H1 (cell line): ENCODE results near the gene SPG7. TPM values are rescaled to one million over a fixed set of nuclear protein-coding genes. Genes with fewer than 3 reads are reported as not detected.

Source experiments
- CTCF ChIA-PET: fragments of 300-600 bp; sonication (Branson Sonifier 250); formaldehyde crosslinking; loops from one replicate; lab custom pipeline; 2021; ENCODE audit not compliant: partially characterized antibody; lab: Charles Lee
- POLR2A ChIA-PET: fragments of 300-600 bp; sonication (Branson Sonifier 250); formaldehyde crosslinking; loops from one replicate; lab custom pipeline; 2021; ENCODE audit warnings: inconsistent platforms; ENCODE audit not compliant: partially characterized antibody; lab: Charles Lee
- DNase-seq, 2 experiments: peaks; one replicate each; pipeline versions ENCODE4 v3.0.0 to v3.0.0-alpha.2; 2010 to 2022; ENCODE audit warnings: low spot score in 2 of 2, low read depth in 1 of 2, mixed read lengths in 1 of 2
- FAIRE-seq: peaks from 2 replicates; lab custom pipeline; 2011; peaks lifted over from hg19 to GRCh38; lab: Jason Lieb, UNC
- H2AFZ ChIP-seq: 2 replicates; pipeline ENCODE4 v1.8.1; 2012; ENCODE audit warnings: low read length, inconsistent platforms
- H2AK5ac ChIP-seq: 2 replicates; pipeline ENCODE4 v1.6.1; 2013; ENCODE audit warnings: low read depth, low read length
- H2BK120ac ChIP-seq: replicated peaks from 2 replicates; pipeline ENCODE3; 2013; ENCODE audit warnings: low read depth, low read length, inconsistent platforms
- H2BK12ac ChIP-seq: 2 replicates; pipeline ENCODE4 v1.6.1; 2013; ENCODE audit warnings: low read depth, low read length
- H2BK15ac ChIP-seq: 2 replicates; pipeline ENCODE4 v1.6.1; 2013; ENCODE audit warnings: low read length
- H2BK20ac ChIP-seq: 2 replicates; pipeline ENCODE4 v1.6.1; 2013; ENCODE audit warnings: low read length
- H2BK5ac ChIP-seq: 2 replicates; pipeline ENCODE4 v1.6.1; 2013; ENCODE audit warnings: low read depth, low read length
- H3K14ac ChIP-seq: 2 replicates; pipeline ENCODE4 v1.6.1; 2013; ENCODE audit warnings: inconsistent platforms; ENCODE audit not compliant: insufficient read length
- H3K18ac ChIP-seq: 2 replicates; pipeline ENCODE4 v1.6.1; 2013; ENCODE audit warnings: low read length; ENCODE audit errors: extremely low read depth
- H3K23ac ChIP-seq: 2 replicates; pipeline ENCODE4 v1.6.1; 2013; ENCODE audit warnings: inconsistent platforms; ENCODE audit not compliant: insufficient read length
- H3K23me2 ChIP-seq: 2 replicates; pipeline ENCODE4 v1.6.1; 2013; ENCODE audit warnings: low read depth, low read length
- H3K27ac ChIP-seq: 2 replicates; pipeline ENCODE4 v1.6.1; 2011; ENCODE audit warnings: low read depth, low read length, inconsistent platforms
- H3K27me3 ChIP-seq, 4 experiments: replicated peaks in 1 of 4; 1 replicate in 1 of 4; 2 replicates in 3 of 4; pipeline versions ENCODE4 v1.6.1 to v1.8.1; 2011 to 2013; ENCODE audit warnings: low read length in 3 of 4, mild to moderate bottlenecking in 3 of 4, inconsistent platforms in 2 of 4, mixed read lengths in 2 of 4, moderate library complexity in 1 of 4; ENCODE audit not compliant: control insufficient read depth in 3 of 4, insufficient read depth in 3 of 4; ENCODE audit errors: extremely low read depth in 1 of 4
- H3K36me3 ChIP-seq, 4 experiments: 2 replicates each; pipeline versions ENCODE4 v1.6.1 to v1.8.1; 2011 to 2013; ENCODE audit warnings: mild to moderate bottlenecking in 4 of 4, low read length in 3 of 4, moderate library complexity in 2 of 4, control low read depth in 1 of 4, inconsistent platforms in 1 of 4; ENCODE audit not compliant: insufficient read depth in 4 of 4, control insufficient read depth in 2 of 4
- H3K4ac ChIP-seq: replicated peaks from 2 replicates; pipeline ENCODE3; 2013; ENCODE audit warnings: low read length, low read depth, mixed read lengths, inconsistent platforms; ENCODE audit not compliant: insufficient read length
- H3K4me1 ChIP-seq, 4 experiments: replicated peaks in 1 of 4; 1 replicate in 1 of 4; 2 replicates in 3 of 4; pipeline versions ENCODE4 v1.6.1 to v1.8.1; 2011 to 2013; ENCODE audit warnings: low read length in 3 of 4, inconsistent platforms in 2 of 4, mixed read lengths in 1 of 4; ENCODE audit not compliant: insufficient read depth in 4 of 4, control insufficient read depth in 3 of 4
- H3K4me2 ChIP-seq, 2 experiments: 2 replicates each; pipeline versions ENCODE4 v1.6.1 to v1.8.1; 2011 to 2013; ENCODE audit warnings: low read depth in 2 of 2, low read length in 2 of 2, control low read depth in 1 of 2, inconsistent platforms in 1 of 2, mild to moderate bottlenecking in 1 of 2; ENCODE audit not compliant: insufficient read depth in 1 of 2
- H3K4me3 ChIP-seq, 4 experiments: fragments of 200-600, 300-600 bp in 1 of 4; sonication (generic), shearing (Covaris generic), sonication (Bioruptor Twin) in 1 of 4; 2 replicates each; pipeline versions ENCODE4 v1.5.1 to v1.8.1; 2011 to 2016; ENCODE audit warnings: low read length in 4 of 4, low read depth in 3 of 4, control low read depth in 2 of 4, inconsistent platforms in 2 of 4, mild to moderate bottlenecking in 2 of 4, mixed read lengths in 1 of 4, moderate library complexity in 1 of 4; ENCODE audit not compliant: insufficient read depth in 2 of 4; ENCODE audit errors: extremely low read depth in 1 of 4
- H3K56ac ChIP-seq: replicated peaks from 2 replicates; pipeline ENCODE3; 2013; ENCODE audit warnings: low read depth, mild to moderate bottlenecking, mixed read lengths, low read length, inconsistent platforms; ENCODE audit not compliant: insufficient read length
- H3K79me1 ChIP-seq: 2 replicates; pipeline ENCODE4 v1.6.1; 2013; ENCODE audit warnings: low read depth, low read length, control low read depth
- H3K79me2 ChIP-seq, 2 experiments: 2 replicates each; pipeline versions ENCODE4 v1.6.1 to v1.8.1; 2012 to 2013; ENCODE audit warnings: low read length in 2 of 2, mild to moderate bottlenecking in 2 of 2, inconsistent platforms in 1 of 2; ENCODE audit not compliant: insufficient read depth in 2 of 2, control insufficient read depth in 1 of 2
- H3K9ac ChIP-seq, 4 experiments: replicated peaks in 1 of 4; 1 replicate in 1 of 4; 2 replicates in 3 of 4; pipeline versions ENCODE4 v1.6.1 to v1.8.1; 2011 to 2013; ENCODE audit warnings: low read depth in 3 of 4, low read length in 3 of 4, control low read depth in 2 of 4, mild to moderate bottlenecking in 2 of 4, moderate library complexity in 2 of 4, inconsistent platforms in 1 of 4; ENCODE audit errors: extremely low read depth in 1 of 4
- H3K9me3 ChIP-seq, 2 experiments: 2 replicates each; pipeline versions ENCODE4 v1.6.1 to v1.8.1; 2012 to 2013; ENCODE audit warnings: mild to moderate bottlenecking in 2 of 2, moderate library complexity in 2 of 2, control low read depth in 1 of 2, inconsistent platforms in 1 of 2, low read depth in 1 of 2, low read length in 1 of 2, mixed read lengths in 1 of 2; ENCODE audit not compliant: insufficient read depth in 2 of 2
- H4K20me1 ChIP-seq, 2 experiments: replicated peaks in 1 of 2; 2 replicates each; pipeline versions ENCODE3 to v1.8.1; 2011 to 2013; ENCODE audit warnings: inconsistent platforms in 2 of 2, low read length in 2 of 2, mild to moderate bottlenecking in 1 of 2; ENCODE audit not compliant: insufficient read depth in 2 of 2, control insufficient read depth in 1 of 2
- H4K5ac ChIP-seq: 2 replicates; pipeline ENCODE4 v1.6.1; 2013; ENCODE audit warnings: low read length, low read depth, mixed read lengths, inconsistent platforms; ENCODE audit not compliant: insufficient read length
- H4K8ac ChIP-seq: 2 replicates; pipeline ENCODE4 v1.8.0; 2013; ENCODE audit warnings: mild to moderate bottlenecking, moderate library complexity, low read length, inconsistent platforms; ENCODE audit not compliant: insufficient read depth; ENCODE audit errors: extremely low read depth
- H4K91ac ChIP-seq: replicated peaks from 2 replicates; pipeline ENCODE3; 2013; ENCODE audit warnings: low read length, mixed read lengths, inconsistent platforms; ENCODE audit not compliant: insufficient read length
- CTBP2 ChIP-seq: IDR thresholded peaks from 2 replicates; pipeline ENCODE4 v1.7.0; 2011; ENCODE audit warnings: borderline replicate concordance, mild to moderate bottlenecking, moderate library complexity, mixed read lengths, low read length; ENCODE audit not compliant: insufficient read depth, insufficient read length
- KDM5A ChIP-seq: fragments of 200-600 bp; IDR thresholded peaks from 2 replicates; pipeline ENCODE4 v1.7.1; 2012; ENCODE audit warnings: mild to moderate bottlenecking, low read length, inconsistent platforms, mixed read lengths
- WGBS, 2 experiments: shearing (Covaris generic) in 1 of 2; methylation state at CpG; one replicate each; pipeline versions ENCODE4 v1.1.6 to v1.1.7; 2013 to 2015; ENCODE audit warnings: low lambda C conversion rate in 2 of 2, mixed read lengths in 2 of 2, inconsistent platforms in 1 of 2, low coverage in 1 of 2, missing lambda C conversion rate in 1 of 2; ENCODE audit not compliant: insufficient replicate concordance in 2 of 2, insufficient coverage in 1 of 2, insufficient read length in 1 of 2; ENCODE audit errors: extremely low coverage in 1 of 2, missing lambda C conversion rate in 1 of 2; 5-methylcytosine and 5-hydroxymethylcytosine counted together
- polyA plus RNA-seq, 7 experiments: library from polyadenylated mRNA; depleted of rRNA in 3 of 7; stranded (reverse) in 5 of 7; unstranded in 2 of 7; fragments of >200 nt in 5 of 7; fragments of 200-250 nt in 2 of 7; gene quantifications; 1 replicate in 5 of 7; 2 replicates in 1 of 7; 4 replicates in 1 of 7; pipeline versions ENCODE4 v1.2.1 to v1.2.3, GENCODE V29; 2011 to 2013; ENCODE audit warnings: missing spikeins in 2 of 7, mixed read lengths in 2 of 7
- total RNA-seq: library from RNA; stranded (reverse); fragmentation: NEBNext Ultra II Directional; extraction: Animal tissue kit (Norgen Biotek cat#: 25700); gene quantifications from 2 replicates; pipeline ENCODE4 v1.2.1, GENCODE V29; 2021
- TF ChIP-seq, protein P1 (sequence below), 3 experiments: IDR thresholded peaks; 1 replicate in 2 of 3; 2 replicates in 1 of 3; pipeline versions ENCODE4 v1.5.1 to v1.6.1; 2011; ENCODE audit warnings: low read length in 3 of 3, mild to moderate bottlenecking in 3 of 3, inconsistent platforms in 2 of 3, low read depth in 1 of 3, moderate library complexity in 1 of 3; ENCODE audit not compliant: insufficient read depth in 1 of 3; ENCODE audit errors: control extremely low read depth in 1 of 3

SPG7 gene
- total and polyA plus RNA-seq, 2 of the 8 experiments (the other 6 are each of a cell fraction or from before 2014, with no cell fraction given), result 72.1 to 113 TPM

DNA sequence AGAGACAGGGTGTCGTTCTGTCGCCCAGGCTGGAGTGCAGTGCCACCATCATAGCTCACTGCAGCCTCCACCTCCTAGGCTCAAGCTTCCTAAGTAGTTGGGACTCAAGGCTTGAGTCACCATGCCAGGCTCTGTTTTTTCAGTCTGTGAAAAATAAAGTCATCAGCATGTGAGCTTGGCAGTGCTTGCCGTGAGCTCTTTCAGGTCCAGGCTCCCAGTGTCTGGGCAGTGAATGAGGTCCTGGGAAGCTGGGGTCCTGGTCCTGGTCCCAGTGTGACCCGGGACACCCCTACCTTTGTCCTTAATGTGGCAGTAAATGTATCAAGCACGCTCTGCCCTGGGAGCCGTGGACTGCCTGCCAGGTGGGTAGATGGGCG, 29.3 kb downstream of the SPG7 start:
- H4K8ac ChIP-seq, result no peak overlapping the region
- H2BK20ac ChIP-seq, result no peak overlapping the region
- peaks cover 0 to 3% of the 10 kb centered on the region in 2 experiments; a peak in 1 of 4 replicates for H3K79me2 ChIP-seq
- no peak overlapping the region for H2BK12ac ChIP-seq
- no peak overlapping the region for H2AK5ac ChIP-seq
- no peak overlapping the region for H2BK15ac ChIP-seq
- peaks cover 6 to 17% of the 10 kb centered on the region in 2 experiments for H4K20me1 ChIP-seq
- CTCF ChIA-PET, result no interaction called here
- no peak overlapping the region for H3K4ac ChIP-seq
- no peak for DNase-seq
- peaks cover 13 to 54% (median 38%) of the 10 kb centered on the region in 4 experiments; a peak in 7 of 8 replicates for H3K36me3 ChIP-seq
- H3K27ac ChIP-seq, result no peak overlapping the region
- H3K14ac ChIP-seq, result no peak overlapping the region
- H3K4me2 ChIP-seq, result no peak overlapping the region
- no peak overlapping the region for H3K4me3 ChIP-seq
- no peaks in the 10 kb centered on the region for H3K4me1 ChIP-seq
- TF ChIP-seq KDM5A, result no peak
- TF ChIP-seq, protein P1, sequence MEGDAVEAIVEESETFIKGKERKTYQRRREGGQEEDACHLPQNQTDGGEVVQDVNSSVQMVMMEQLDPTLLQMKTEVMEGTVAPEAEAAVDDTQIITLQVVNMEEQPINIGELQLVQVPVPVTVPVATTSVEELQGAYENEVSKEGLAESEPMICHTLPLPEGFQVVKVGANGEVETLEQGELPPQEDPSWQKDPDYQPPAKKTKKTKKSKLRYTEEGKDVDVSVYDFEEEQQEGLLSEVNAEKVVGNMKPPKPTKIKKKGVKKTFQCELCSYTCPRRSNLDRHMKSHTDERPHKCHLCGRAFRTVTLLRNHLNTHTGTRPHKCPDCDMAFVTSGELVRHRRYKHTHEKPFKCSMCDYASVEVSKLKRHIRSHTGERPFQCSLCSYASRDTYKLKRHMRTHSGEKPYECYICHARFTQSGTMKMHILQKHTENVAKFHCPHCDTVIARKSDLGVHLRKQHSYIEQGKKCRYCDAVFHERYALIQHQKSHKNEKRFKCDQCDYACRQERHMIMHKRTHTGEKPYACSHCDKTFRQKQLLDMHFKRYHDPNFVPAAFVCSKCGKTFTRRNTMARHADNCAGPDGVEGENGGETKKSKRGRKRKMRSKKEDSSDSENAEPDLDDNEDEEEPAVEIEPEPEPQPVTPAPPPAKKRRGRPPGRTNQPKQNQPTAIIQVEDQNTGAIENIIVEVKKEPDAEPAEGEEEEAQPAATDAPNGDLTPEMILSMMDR (IDR thresholded peaks at IDR 0.05; ENCODE audit: control extremely low read depth in 1 of 3, insufficient read depth in 1 of 3, low read depth in 1 of 3, low read length in 3 of 3), result no peak
- TF ChIP-seq CTBP2, result no peak
- H3K79me1 ChIP-seq, result peaks cover 8% of the 10 kb centered on the region
- H4K91ac ChIP-seq, result no peak overlapping the region
- H2BK5ac ChIP-seq, result no peak overlapping the region
- POLR2A ChIA-PET, result interaction anchor here (0.9 to 7.2 kb wide), 8 partner anchors 9 to 311 kb away, joined by 3 to 47 read pairs (median 4); no protein-coding TSS in a partner anchor
- no peak overlapping the region for H3K56ac ChIP-seq
- no peak overlapping the region for H3K23ac ChIP-seq
- 85% methylated on average over 7 of the region's 7 CpGs; no CpG with 5 or more reads in 1 of the 2 experiments for WGBS, 2 experiments
- H3K23me2 ChIP-seq, result no peaks in the 10 kb centered on the region
- H3K18ac ChIP-seq, result no peak overlapping the region
- FAIRE-seq, result no peak
- no peak overlapping the region for H3K9ac ChIP-seq
- no peak overlapping the region for H4K5ac ChIP-seq
- H2AFZ ChIP-seq, result no peak overlapping the region
- no peaks in the 10 kb centered on the region for H3K27me3 ChIP-seq
- no peak overlapping the region for H2BK120ac ChIP-seq
- no peaks in the 10 kb centered on the region for H3K9me3 ChIP-seq
